IgD-negative memory B cell (primary cell): ENCODE results near the gene GRIK2. TPM values are rescaled to one million over a fixed set of nuclear protein-coding genes. Genes with fewer than 3 reads are reported as not detected.
"Not testable (repeated sequence)": the region's sequence is repeated elsewhere in the genome, so short reads cannot be mapped to it uniquely, and the experiment has no call there.

Experiments
- H3K27ac Mint-ChIP-seq, 3 donors: one replicate each; pipeline ENCODE4 v1.8.0; 2020 to 2022; ENCODE audit warnings: mild to moderate bottlenecking in 3 of 3, mixed read lengths in 3 of 3, moderate library complexity in 1 of 3
- H3K27me3 Mint-ChIP-seq: one replicate; pipeline ENCODE4 v1.8.0; 2021; ENCODE audit warnings: mixed read lengths
- H3K36me3 Mint-ChIP-seq: one replicate; pipeline ENCODE4 v1.8.0; 2020; ENCODE audit warnings: mild to moderate bottlenecking, mixed read lengths
- H3K4me1 Mint-ChIP-seq, 3 donors: one replicate each; pipeline ENCODE4 v1.8.0; 2020 to 2022; ENCODE audit warnings: mixed read lengths in 3 of 3, mild to moderate bottlenecking in 1 of 3
- H3K4me3 Mint-ChIP-seq, 4 donors: one replicate each; pipeline ENCODE4 v1.8.0; 2020 to 2022; ENCODE audit warnings: mild to moderate bottlenecking in 4 of 4, mixed read lengths in 4 of 4, moderate library complexity in 3 of 4
- H3K9me3 Mint-ChIP-seq, 3 donors: one replicate each; pipeline ENCODE4 v1.8.0; 2020 to 2021; ENCODE audit warnings: mixed read lengths in 3 of 3, mild to moderate bottlenecking in 1 of 3
- polyA plus RNA-seq: library from polyadenylated mRNA; unstranded; fragments of 300-500 nt; fragmentation: Illumina TruSeq; gene quantifications from one replicate; pipeline ENCODE4 v1.2.3, GENCODE V29; 2021

Gene GRIK2
- polyA plus RNA-seq, 1 donor from 2014 or later: not detected

GRCh38 chr6:102038964-102039363, 645.5 kb downstream of the GRIK2 start:
- H3K4me3 Mint-ChIP-seq: no peak overlapping the region
- H3K9me3 Mint-ChIP-seq: peaks cover 0 to 2% (median 0%) of the 10 kb centered on the region in 3 donors
- H3K27ac Mint-ChIP-seq: no peak overlapping the region
- peaks cover 4% of the 10 kb centered on the region for H3K36me3 Mint-ChIP-seq
- H3K27me3 Mint-ChIP-seq: no peaks in the 10 kb centered on the region
- peaks cover 0 to 3% (median 0%) of the 10 kb centered on the region in 3 donors for H3K4me1 Mint-ChIP-seq

- Mint-ChIP-seq H3K4me3 (no peak overlapping the region), H3K27ac (no peak overlapping the region), H3K27me3 (no peaks in the 10 kb centered on the region), H3K4me1 (peaks cover 0 to 3% (median 0%) of the 10 kb centered on the region in 3 donors), H3K36me3 (peaks cover 4% of the 10 kb centered on the region), H3K9me3 (peaks cover under 1 to 4% (median 2%) of the 10 kb centered on the region in 3 donors)
Measured at GRCh38 chr6:102039441-102039840, 645.9 kb downstream of the GRIK2 start.

GRCh38 chr6:102051001-102051400, 657.5 kb downstream of the GRIK2 start:
- no peaks in the 10 kb centered on the region for H3K36me3 Mint-ChIP-seq
- H3K4me3 Mint-ChIP-seq: no peak overlapping the region
- no peaks in the 10 kb centered on the region for H3K27me3 Mint-ChIP-seq
- H3K27ac Mint-ChIP-seq: no peak overlapping the region
- H3K9me3 Mint-ChIP-seq: peaks cover 0 to 8% (median 4%) of the 10 kb centered on the region in 3 donors
- no peaks in the 10 kb centered on the region for H3K4me1 Mint-ChIP-seq

- Mint-ChIP-seq H3K36me3 (no peaks in the 10 kb centered on the region), H3K27me3 (no peaks in the 10 kb centered on the region), H3K4me3 (no peak overlapping the region), H3K4me1 (no peaks in the 10 kb centered on the region), H3K27ac (no peak overlapping the region), H3K9me3 (peaks cover 0 to 5% (median 4%) of the 10 kb centered on the region in 3 donors)
Measured at GRCh38 chr6:102051720-102052119, 658.2 kb downstream of the GRIK2 start.

GRCh38 chr6:102064142-102064541, 670.6 kb downstream of the GRIK2 start:
- Mint-ChIP-seq H3K4me3 (no peak overlapping the region), H3K27ac (no peak overlapping the region), H3K36me3 (no peaks in the 10 kb centered on the region), H3K4me1 (peaks cover 0 to 1% (median 0%) of the 10 kb centered on the region in 3 donors), H3K27me3 (no peaks in the 10 kb centered on the region), H3K9me3 (peaks cover 0 to 4% (median 2%) of the 10 kb centered on the region in 3 donors)

- H3K36me3 Mint-ChIP-seq: no peaks in the 10 kb centered on the region
- peaks cover 0 to 4% (median 2%) of the 10 kb centered on the region in 3 donors for H3K9me3 Mint-ChIP-seq
- peaks cover 0 to 1% (median 0%) of the 10 kb centered on the region in 3 donors for H3K4me1 Mint-ChIP-seq
- H3K27ac Mint-ChIP-seq: no peak overlapping the region
- no peak overlapping the region for H3K4me3 Mint-ChIP-seq
- H3K27me3 Mint-ChIP-seq: no peaks in the 10 kb centered on the region
Measured at GRCh38 chr6:102066301-102066700, 672.8 kb downstream of the GRIK2 start.

- peaks cover 0 to 1% (median 0%) of the 10 kb centered on the region in 3 donors for H3K4me1 Mint-ChIP-seq
- no peak overlapping the region for H3K4me3 Mint-ChIP-seq
- no peaks in the 10 kb centered on the region for H3K36me3 Mint-ChIP-seq
- peaks cover 0 to 4% (median 2%) of the 10 kb centered on the region in 3 donors for H3K9me3 Mint-ChIP-seq
- H3K27me3 Mint-ChIP-seq: no peaks in the 10 kb centered on the region
- no peak overlapping the region for H3K27ac Mint-ChIP-seq
Measured at GRCh38 chr6:102068349-102068929, 674.9 kb downstream of the GRIK2 start.

GRCh38 chr6:102075539-102075938, 682.0 kb downstream of the GRIK2 start:
- H3K27ac Mint-ChIP-seq: no peak overlapping the region
- no peak overlapping the region for H3K4me3 Mint-ChIP-seq
- H3K4me1 Mint-ChIP-seq: no peaks in the 10 kb centered on the region
- peaks cover 0 to 14% (median 1%) of the 10 kb centered on the region in 3 donors for H3K9me3 Mint-ChIP-seq
- no peaks in the 10 kb centered on the region for H3K36me3 Mint-ChIP-seq
- H3K27me3 Mint-ChIP-seq: no peaks in the 10 kb centered on the region

GRCh38 chr6:102085257-102085656, 691.7 kb downstream of the GRIK2 start:
- Mint-ChIP-seq H3K4me1 (no peaks in the 10 kb centered on the region), H3K27ac (no peak overlapping the region), H3K4me3 (no peak overlapping the region), H3K27me3 (no peaks in the 10 kb centered on the region), H3K9me3 (peaks cover 0 to 4% (median 0%) of the 10 kb centered on the region in 3 donors), H3K36me3 (no peaks in the 10 kb centered on the region)

- not testable (repeated sequence) for H3K27me3 Mint-ChIP-seq, H3K27ac Mint-ChIP-seq, H3K36me3 Mint-ChIP-seq
Measured at GRCh38 chr6:102088160-102088559, 694.7 kb downstream of the GRIK2 start.

GRCh38 chr6:102114402-102114801, 720.9 kb downstream of the GRIK2 start:
- no peaks in the 10 kb centered on the region for H3K4me1 Mint-ChIP-seq
- peaks cover 2 to 9% (median 2%) of the 10 kb centered on the region in 3 donors for H3K9me3 Mint-ChIP-seq
- H3K27me3 Mint-ChIP-seq: no peaks in the 10 kb centered on the region

More at GRCh38 chr6:102088160-102088559, 694.7 kb downstream of the GRIK2 start:
- not testable (repeated sequence) for H3K4me3 Mint-ChIP-seq, H3K9me3 Mint-ChIP-seq, H3K4me1 Mint-ChIP-seq

GRCh38 chr6:102115911-102116310, 722.4 kb downstream of the GRIK2 start:
- no peak overlapping the region for H3K4me3 Mint-ChIP-seq
- no peaks in the 10 kb centered on the region for H3K4me1 Mint-ChIP-seq
- no peaks in the 10 kb centered on the region for H3K27me3 Mint-ChIP-seq
- H3K9me3 Mint-ChIP-seq: peaks cover 0 to 7% (median 2%) of the 10 kb centered on the region in 3 donors
- H3K27ac Mint-ChIP-seq: no peak overlapping the region
- peaks cover 1% of the 10 kb centered on the region for H3K36me3 Mint-ChIP-seq

More at GRCh38 chr6:102114402-102114801, 720.9 kb downstream of the GRIK2 start:
- H3K4me3 Mint-ChIP-seq: no peak overlapping the region
- H3K27ac Mint-ChIP-seq: peak overlapping the region in 1 of 3 donors; percentile 68
- H3K36me3 Mint-ChIP-seq: peaks cover 1% of the 10 kb centered on the region

- Mint-ChIP-seq H3K9me3 (peaks cover 0 to 7% (median 2%) of the 10 kb centered on the region in 3 donors), H3K36me3 (peaks cover 1% of the 10 kb centered on the region), H3K4me1 (no peaks in the 10 kb centered on the region), H3K27ac (no peak overlapping the region), H3K4me3 (no peak overlapping the region), H3K27me3 (no peaks in the 10 kb centered on the region)
Measured at GRCh38 chr6:102118034-102118433, 724.5 kb downstream of the GRIK2 start.
